Right atrium auricular region (tissue), 2 donors: ENCODE measurements around the gene PHC1. TPM values are rescaled to one million over a fixed set of nuclear protein-coding genes. Genes with fewer than 3 reads are reported as not detected.
"Not testable (repeated sequence)": the region's sequence is repeated elsewhere in the genome, so short reads cannot be mapped to it uniquely, and the experiment has no call there.

Source experiments
- DNase-seq: peaks from one replicate; pipeline ENCODE4 v3.0.0-alpha.2; 2019; ENCODE audit warnings: low spot score
- H3K27ac ChIP-seq, 2 donors: fragments of 200-600 bp; sonication (generic); 1 replicate in 1 of 2; 2 replicates in 1 of 2; pipeline ENCODE4 v1.5.1; 2016 to 2019
- H3K27me3 ChIP-seq, 2 donors: fragments of 200-600 bp; sonication (generic); one replicate each; pipeline versions ENCODE4 v1.5.1 to v1.6.0; 2017 to 2019
- H3K36me3 ChIP-seq: fragments of 200-600 bp; sonication (generic); one replicate; pipeline ENCODE4 v1.5.1; 2016
- H3K4me1 ChIP-seq, 2 donors: fragments of 200-600 bp; sonication (generic); one replicate each; pipeline versions ENCODE4 v1.5.1 to v1.6.0; 2017 to 2019
- H3K4me3 ChIP-seq, 2 donors: fragments of 200-600 bp; sonication (generic); 1 replicate in 1 of 2; 2 replicates in 1 of 2; pipeline ENCODE4 v1.5.1; 2017 to 2019; ENCODE audit warnings: mild to moderate bottlenecking in 1 of 2, moderate library complexity in 1 of 2
- H3K9me3 ChIP-seq, 2 donors: fragments of 200-600 bp; sonication (generic); one replicate each; pipeline ENCODE4 v1.5.1; 2019
- CTCF ChIP-seq, 2 donors: fragments of 200-600 bp; sonication (generic); IDR thresholded peaks; one replicate each; pipeline ENCODE4 v1.5.1; 2019; ENCODE audit warnings: antibody characterized with exemption in 2 of 2
- total RNA-seq, 2 donors: library from RNA; depleted of rRNA; stranded (reverse); fragments of >200 nt; gene quantifications; one replicate each; pipeline ENCODE4 v1.1.0, GENCODE V29; 2016

The PHC1 gene
- total RNA-seq, 2 donors from 2014 or later: 22.7 to 58.4 TPM

- DNase-seq: no peak
- no peak overlapping the region for H3K4me3 ChIP-seq
- H3K27me3 ChIP-seq: no peaks in the 10 kb centered on the region
- no peaks in the 10 kb centered on the region for H3K36me3 ChIP-seq
- TF ChIP-seq CTCF (IDR thresholded peaks at IDR 0.05): no peak
- H3K9me3 ChIP-seq: no peaks in the 10 kb centered on the region
- no peaks in the 10 kb centered on the region for H3K4me1 ChIP-seq
- no peak overlapping the region for H3K27ac ChIP-seq
Observed at GRCh38 chr12:8894378-8894777, 19.9 kb upstream of the PHC1 start.

DNA sequence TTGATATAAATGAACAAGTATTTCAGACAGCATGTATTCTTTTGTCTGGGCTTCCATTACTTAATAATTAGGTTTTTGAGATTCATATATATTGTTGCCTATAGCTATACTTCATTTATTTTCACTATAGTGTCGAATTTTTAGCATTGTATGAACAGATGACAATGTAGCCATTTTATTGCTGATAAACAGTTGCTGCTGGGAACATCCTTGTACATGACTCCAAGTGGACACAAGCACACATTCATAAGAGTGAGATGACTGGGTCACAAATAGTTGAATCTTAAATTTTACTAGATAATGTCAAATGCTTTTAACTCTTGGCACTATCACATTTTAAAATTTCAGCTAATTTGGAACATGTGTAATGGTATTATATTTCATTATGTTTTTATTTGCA lies 19.3 kb upstream of the PHC1 start:
- no peak for TF ChIP-seq CTCF (IDR thresholded peaks at IDR 0.05)
- no peak for DNase-seq
- no peak overlapping the region for H3K4me3 ChIP-seq
- H3K9me3 ChIP-seq: no peaks in the 10 kb centered on the region
- H3K36me3 ChIP-seq: no peaks in the 10 kb centered on the region
- no peak overlapping the region for H3K27ac ChIP-seq
- no peaks in the 10 kb centered on the region for H3K4me1 ChIP-seq
- H3K27me3 ChIP-seq: no peaks in the 10 kb centered on the region

- Histone ChIP-seq H3K27me3 (no peaks in the 10 kb centered on the region), H3K36me3 (no peaks in the 10 kb centered on the region), H3K27ac (no peak overlapping the region), H3K4me3 (no peak overlapping the region), H3K4me1 (no peaks in the 10 kb centered on the region), H3K9me3 (no peaks in the 10 kb centered on the region)
- no peak for TF ChIP-seq CTCF (IDR thresholded peaks at IDR 0.05)
- DNase-seq: no peak
Observed at GRCh38 chr12:8897081-8897480, 17.2 kb upstream of the PHC1 start.

DNA sequence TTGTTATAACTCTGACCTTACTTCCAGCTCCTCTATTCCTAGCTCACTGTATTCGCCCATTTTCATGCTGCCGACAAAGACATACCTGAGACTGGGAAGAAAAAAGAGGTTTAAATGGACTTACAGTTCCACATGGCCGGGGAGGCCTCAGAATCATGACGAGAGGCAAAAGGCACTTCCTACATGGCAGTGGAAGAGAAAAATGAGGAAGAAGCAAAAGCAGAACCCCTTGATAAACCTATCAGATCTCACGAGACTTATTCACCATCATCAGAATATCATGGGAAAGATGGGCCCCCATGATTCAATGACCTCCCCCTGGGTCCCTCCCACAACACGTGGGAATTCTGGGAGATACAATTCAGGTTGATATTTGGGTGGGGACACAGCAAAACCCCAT lies 14.5 kb upstream of the PHC1 start:
- no peak overlapping the region for H3K27ac ChIP-seq
- no peaks in the 10 kb centered on the region for H3K9me3 ChIP-seq
- DNase-seq: no peak
- H3K4me1 ChIP-seq: no peaks in the 10 kb centered on the region
- H3K4me3 ChIP-seq: no peak overlapping the region
- H3K36me3 ChIP-seq: no peaks in the 10 kb centered on the region
- TF ChIP-seq CTCF (IDR thresholded peaks at IDR 0.05): no peak
- no peaks in the 10 kb centered on the region for H3K27me3 ChIP-seq

DNA sequence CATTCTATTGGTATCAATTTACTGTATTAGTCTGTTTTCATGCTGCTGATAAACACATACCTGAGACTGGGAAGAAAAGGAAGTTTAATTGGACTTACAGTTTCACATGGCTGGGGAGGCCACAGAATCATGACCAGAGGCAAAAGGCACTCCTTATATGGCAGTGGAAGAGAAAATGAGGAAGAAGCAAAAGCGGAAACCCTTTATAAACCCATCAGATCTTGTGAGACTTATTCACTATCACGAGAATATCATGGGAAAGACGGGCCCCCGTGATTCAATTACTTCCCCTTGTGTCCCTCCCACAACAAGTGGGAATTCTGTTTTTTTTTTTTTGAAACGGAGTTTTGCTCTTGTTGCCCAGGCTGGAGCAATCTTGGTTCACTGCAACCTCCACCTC lies 11.6 kb upstream of the PHC1 start:
- H3K4me3 ChIP-seq, DNase-seq, H3K27me3 ChIP-seq, H3K4me1 ChIP-seq, H3K27ac ChIP-seq, H3K36me3 ChIP-seq, H3K9me3 ChIP-seq: not testable (repeated sequence)

- H3K4me1 ChIP-seq: no peaks in the 10 kb centered on the region
- H3K4me3 ChIP-seq: no peak overlapping the region
- TF ChIP-seq CTCF (IDR thresholded peaks at IDR 0.05): no peak
- H3K36me3 ChIP-seq: no peaks in the 10 kb centered on the region
- H3K27me3 ChIP-seq: no peaks in the 10 kb centered on the region
- no peaks in the 10 kb centered on the region for H3K9me3 ChIP-seq
- no peak overlapping the region for H3K27ac ChIP-seq
- DNase-seq: no peak
Observed at GRCh38 chr12:8903646-8904045, 10.7 kb upstream of the PHC1 start.
